GM13976 (cell line): Measurements from ENCODE around the gene NOS3.

Experiments
- DNase-seq: peaks from one replicate; pipeline ENCODE4 v3.0.0; 2012; ENCODE audit warnings: low spot score
- CTCF ChIP-seq: IDR thresholded peaks from 2 replicates; pipeline ENCODE4 v1.5.1; 2012; ENCODE audit warnings: borderline replicate concordance, mild to moderate bottlenecking; ENCODE audit not compliant: insufficient read depth; ENCODE audit errors: extremely low read depth, missing control alignments, control extremely low read depth
- in situ Hi-C: fragments of 300-500 bp; cut with MboI; formaldehyde crosslinking; loops from one replicate; pipeline ENCODE4 v1.12.0; 2022; ENCODE audit warnings: low sequenced_read_pairs, mixed read lengths, inconsistent platforms; ENCODE audit not compliant: unreplicated experiment

The NOS3 gene

GRCh38 chr7:151028131-151028947 lies 37.5 kb downstream of the NOS3 start, which contains the start of gene ABCB8:
TSS of gene ABCB8 (plus strand) at chr7:151028450. CDS start at chr7:151028516, 66 bp downstream.
- in situ Hi-C loops = no loop called here
- peak; percentile 10 for TF ChIP-seq CTCF

GRCh38 chr7:151028948-151029501 lies 38.2 kb downstream of the NOS3 start:
- in situ Hi-C loops = no loop called here
- no peak for TF ChIP-seq CTCF

More at GRCh38 chr7:151028131-151028947, 37.5 kb downstream of the NOS3 start, which contains the start of gene ABCB8:
- DNase-seq = peak; percentile 100

DNA sequence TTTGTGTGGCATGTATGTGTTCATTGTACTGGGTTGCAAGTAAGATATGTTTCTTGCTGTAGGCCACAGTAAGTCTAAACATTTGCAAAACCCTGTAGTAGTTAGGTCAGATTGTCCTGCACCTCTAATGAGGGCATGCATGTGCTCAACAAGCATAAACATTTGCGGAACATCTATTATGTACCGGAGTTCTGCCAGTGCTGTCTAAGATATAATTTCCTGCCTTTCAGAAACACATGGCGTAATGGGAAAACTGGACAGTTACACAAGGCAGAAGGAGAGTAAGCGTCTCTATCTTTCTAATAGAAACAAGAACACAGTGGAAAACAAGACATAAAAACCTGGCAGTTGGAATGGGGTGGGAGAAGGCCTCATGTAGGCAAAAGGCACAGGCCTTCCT lies 40.2 kb downstream of the NOS3 start:
- no peak for TF ChIP-seq CTCF
- no peak for DNase-seq
- in situ Hi-C loops = no loop called here

More at GRCh38 chr7:151028948-151029501, 38.2 kb downstream of the NOS3 start:
- no peak for DNase-seq

GRCh38 chr7:151032936-151033863 lies 42.4 kb downstream of the NOS3 start:
- TF ChIP-seq CTCF = no peak
- in situ Hi-C loops = no loop called here

DNA sequence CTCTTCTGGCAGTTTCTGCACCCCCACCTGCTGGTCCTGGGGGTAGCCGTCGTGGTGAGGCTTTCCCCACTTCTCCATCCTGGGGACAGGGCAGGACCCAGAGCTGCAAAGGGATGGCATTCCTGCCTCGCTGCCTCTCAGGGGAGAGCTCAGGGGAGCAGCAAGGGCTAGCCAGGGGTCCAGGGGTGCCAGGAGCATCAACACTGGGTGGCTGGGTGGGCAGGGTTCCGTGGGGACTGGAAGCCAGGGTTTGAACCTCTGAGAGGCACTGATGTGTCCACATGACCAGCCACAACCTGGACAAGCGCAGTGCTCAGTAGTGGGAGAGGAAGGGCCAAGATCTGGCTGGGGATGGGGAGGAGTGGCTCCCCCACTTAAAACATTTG lies 43.0 kb downstream of the NOS3 start:
- DNase-seq = no peak
- TF ChIP-seq CTCF = no peak
- in situ Hi-C loops = no loop called here

More at GRCh38 chr7:151032936-151033863, 42.4 kb downstream of the NOS3 start:
- no peak for DNase-seq
